ENCODE measurements around the gene TGM4.

Gene TGM4

DNA sequence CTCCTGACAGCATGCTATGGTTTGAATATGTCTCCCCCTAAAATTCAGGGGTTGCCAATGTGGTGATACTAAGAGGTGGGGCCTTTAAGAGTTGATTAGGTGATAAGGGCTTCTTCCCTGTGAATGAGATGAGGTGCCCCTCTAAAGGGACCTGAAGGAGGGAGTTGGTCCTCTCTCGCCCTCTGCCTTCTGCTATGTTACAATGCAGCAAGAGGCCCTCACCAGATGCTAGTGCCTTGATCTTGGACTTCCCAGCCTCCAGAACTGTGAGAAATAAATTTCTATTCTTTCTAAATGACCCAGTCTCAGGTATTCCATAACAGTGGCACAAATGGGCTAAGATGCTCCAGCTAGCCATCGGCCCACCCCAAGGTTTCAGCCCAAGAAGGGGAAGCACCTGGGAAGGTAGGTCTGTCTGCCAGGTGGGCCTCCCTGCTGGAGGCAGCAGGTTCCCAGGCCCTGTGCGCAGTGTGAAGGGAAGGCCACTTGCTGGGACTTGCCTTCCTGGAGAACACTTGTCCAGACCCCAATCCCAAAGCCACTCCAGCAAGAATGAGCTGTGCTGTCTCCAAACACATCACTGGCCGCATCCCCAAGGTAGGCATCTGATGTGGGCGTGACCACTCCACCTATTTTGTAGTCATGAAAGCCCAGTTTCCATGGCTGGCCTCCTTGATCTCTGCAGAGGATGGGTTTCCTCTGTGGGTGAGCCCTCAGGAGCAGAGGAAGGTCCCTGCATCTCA, 9.0 kb downstream of the TGM4 start:
- no peak for DNase-seq

DNA sequence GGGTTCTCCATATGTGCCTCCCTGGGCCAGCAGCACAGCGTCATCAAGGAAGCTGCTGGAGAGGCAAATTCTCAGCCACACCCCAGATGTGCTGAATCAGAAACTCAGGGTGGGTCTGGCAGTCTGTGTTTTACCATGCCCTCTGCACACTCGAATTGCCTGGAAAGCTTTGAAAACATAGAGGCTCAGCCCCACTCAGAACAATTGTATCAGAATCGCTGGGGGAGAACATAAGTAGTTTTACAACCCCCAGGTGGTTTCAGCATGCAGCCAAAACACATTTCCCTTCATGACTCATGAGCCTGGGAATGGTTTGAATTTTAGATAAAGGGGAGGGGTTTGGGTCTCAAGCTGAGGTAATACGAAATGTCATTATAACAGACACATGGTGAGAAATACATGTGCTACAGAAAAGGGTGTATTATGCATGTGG, 9.6 kb downstream of the TGM4 start:
- no peak for DNase-seq

DNA sequence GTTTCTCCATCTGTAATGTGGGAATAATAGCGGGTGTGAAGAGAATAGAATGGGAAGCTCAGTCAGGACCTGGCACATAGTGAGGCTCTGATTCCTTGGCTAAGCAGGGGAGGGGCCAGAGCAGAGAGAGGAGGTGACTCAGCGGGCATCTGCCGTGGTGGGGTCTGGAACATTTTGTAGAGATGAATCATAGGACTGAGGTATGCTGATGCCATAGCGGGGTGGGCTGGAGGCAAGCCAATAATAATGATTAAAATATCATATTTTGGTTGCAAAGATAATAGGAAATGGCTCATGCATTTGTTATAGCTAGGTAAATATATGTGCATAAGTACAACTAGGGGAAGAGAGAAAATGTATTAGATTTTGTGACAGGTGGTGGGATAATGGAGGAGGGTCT, 11.2 kb downstream of the TGM4 start:
- no peak for DNase-seq

DNA sequence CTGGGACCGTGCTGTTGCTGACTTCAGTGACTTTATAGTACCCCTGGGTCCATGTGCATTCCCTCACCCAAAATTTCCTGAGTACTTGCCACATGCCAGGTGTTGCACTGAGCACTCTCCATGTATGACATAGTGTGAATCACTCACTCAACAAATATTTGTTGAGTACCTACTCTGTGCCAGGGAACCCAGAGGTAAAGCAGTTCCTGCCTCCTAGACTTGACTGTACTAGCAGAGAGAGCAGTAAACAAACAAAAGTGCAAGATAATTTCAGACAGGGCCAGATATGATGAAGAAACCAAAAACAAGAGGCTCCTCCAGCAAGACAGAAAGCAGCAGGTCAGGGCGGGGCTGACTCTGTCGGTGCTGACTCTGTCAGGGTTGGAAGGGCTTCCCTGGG, 12.2 kb downstream of the TGM4 start:
- no peak for DNase-seq

DNA sequence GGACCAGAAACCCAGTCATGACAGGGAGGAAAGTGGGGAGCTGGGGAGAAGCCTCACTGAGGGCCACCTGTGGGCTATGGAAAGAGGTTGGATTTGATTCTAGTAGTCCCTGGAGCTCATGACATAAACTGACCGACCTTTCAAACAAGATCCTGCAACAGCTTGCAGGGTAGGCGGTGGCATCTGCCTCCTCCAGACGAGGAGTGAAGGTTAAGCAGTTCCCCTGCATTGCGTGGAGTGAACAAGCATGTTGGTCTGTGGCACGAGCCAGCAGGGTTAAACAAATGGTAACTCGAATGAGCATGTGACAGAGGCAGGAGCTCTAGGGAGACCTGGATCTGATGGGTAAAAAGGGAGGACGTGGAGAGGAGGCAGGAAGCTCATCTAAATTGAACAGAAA, 12.7 kb downstream of the TGM4 start:
- DNase-seq = no peak

DNA sequence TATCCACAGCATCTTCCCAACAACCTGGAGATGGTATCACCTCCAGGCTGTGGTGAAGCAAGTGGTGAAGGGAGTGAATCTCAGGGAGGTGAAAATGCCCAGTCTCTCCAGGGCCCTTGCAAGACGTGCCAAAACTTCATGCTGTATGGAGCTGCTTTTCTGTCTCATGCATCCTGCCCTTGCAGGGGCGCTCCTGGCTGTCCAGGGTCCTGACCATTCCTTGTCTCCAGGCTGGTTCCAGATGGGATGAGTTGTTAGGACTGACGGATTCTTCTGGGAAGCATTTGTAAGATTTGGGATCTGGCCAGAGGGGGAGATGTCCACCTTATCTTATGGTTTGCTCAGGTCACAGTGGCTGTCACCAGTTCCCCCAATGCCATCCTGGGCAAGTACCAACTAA, 15.8 kb downstream of the TGM4 start:
- DNase-seq = no peak

DNA sequence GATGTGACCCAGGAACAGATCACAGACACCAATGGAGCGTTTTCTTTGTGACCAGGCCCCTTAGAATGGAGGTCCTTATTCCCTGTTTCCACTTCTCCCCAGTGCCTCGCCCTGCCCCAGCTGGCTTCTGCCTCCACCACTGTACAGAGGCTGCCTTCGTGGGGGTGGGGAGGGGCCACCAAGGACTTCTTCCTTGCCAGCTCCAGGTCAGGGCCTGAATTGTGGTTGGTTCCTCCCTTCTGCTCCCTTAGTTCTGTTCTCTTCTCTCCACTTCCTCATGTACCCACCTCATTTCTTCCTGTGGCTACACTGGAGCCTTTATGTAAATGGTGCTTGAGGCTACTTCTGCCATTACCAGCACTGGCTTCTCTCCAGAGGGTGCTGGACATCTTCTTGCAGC, 16.4 kb downstream of the TGM4 start:
- no peak for DNase-seq

DNA sequence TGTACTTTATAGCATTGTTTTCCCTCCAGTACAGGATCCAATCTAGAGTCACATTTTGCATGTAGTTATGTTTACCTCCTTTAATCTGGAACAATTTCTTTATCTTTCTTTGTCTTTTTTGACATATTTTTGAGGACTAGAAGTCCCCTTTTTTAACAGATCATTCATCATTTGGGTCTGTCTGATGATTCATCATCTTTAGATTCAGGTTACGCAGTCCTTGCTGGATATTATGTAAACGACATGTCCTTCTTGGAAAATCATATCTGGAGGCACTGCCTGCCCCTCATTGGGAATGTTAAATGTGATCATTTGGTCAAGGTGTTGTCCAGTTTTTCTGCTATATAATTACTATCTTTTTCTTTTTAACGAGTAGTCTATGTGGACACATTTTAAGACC, 18.3 kb downstream of the TGM4 start:
- DNase-seq = no peak

DNA sequence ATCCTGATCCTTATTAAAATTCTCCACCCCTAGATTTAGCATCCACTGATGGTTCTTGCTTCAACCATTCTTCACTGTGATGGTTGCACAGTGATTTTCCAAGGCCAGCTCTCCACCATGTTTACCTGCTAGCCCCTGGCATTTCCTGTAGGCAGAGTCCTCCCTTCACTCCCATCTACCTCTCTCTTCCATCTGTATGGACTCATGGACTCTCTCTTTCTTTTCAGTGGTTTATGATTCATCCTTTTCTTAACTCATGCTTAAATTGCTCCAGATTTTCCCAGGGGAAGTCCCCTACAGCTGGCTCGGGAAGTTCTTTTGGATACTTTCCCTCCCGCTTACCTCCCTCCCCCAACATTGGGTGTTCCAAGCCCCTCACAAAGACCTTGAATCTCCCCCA, 18.7 kb downstream of the TGM4 start:
- DNase-seq = no peak

DNA sequence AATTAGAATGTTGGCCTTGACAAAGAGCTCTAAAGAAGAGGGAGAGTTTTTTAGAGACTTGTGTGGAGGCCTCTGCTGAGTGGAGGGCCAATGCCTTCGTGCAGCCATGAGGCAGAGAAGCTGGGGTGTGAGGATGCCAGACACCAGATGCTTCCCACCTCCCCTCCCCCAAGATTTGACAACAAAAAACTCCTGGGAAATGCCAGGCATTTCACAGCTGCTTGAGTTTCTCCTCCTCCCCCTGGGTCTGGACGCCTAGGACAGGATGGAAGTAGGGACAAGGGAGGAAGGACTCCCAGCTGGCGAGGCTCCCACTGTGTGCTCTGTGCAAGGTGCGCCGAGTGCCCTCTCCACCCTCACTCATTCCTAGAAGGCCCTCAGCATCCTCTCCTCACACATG, 20.1 kb downstream of the TGM4 start:
- no peak for DNase-seq

DNA sequence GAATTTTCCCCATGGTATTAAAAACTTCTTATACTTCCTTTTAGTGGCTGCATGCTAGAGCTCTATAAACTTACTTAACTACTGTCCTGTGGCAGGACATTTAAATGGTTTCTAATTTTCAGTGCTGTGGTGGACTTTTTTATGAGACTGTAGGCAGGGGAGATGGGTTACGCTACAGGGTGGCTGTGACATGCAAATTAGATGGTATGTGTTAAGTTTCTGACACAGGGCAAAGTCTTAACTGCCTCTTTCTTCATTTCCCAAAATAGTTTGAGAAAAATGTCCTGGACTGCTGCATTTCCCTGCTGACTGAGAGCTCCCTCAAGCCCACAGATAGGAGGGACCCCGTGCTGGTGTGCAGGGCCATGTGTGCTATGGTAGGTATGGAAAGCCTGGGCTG, 22.0 kb downstream of the TGM4 start:
- DNase-seq = no peak

DNA sequence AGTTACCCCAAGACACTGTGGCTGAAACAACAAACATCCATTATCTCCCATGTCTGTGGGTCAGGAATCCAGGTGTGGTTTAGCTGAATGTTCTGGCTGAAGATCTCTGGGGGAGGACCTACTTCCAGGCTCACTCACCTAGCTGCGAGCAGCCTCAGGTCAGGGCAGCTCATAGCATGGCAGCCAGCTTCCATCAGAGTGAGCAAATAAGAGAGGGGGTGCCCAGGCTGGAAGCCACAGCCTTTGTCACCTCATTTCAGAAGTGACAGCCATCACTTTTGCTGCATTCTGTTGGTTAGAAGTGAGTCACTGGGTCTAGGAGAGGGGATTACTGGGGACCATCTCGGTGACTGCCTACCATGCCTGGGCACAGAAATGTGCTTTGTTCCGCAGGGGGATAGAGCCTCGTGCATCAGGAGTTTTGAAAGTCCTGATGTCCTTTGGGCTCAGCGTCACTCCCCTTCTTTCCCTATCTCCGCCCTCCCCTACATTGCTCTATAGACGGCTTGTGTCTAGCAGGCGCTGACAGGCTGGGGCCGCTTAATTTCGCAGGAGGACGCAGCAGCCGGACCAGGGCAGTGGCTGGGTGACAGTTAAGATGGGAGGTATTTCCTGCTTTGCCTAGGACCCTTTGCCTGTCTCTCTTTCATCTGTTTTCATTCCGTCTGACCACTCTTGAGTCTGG, 25.4 kb downstream of the TGM4 start:
- no peak for DNase-seq

DNA sequence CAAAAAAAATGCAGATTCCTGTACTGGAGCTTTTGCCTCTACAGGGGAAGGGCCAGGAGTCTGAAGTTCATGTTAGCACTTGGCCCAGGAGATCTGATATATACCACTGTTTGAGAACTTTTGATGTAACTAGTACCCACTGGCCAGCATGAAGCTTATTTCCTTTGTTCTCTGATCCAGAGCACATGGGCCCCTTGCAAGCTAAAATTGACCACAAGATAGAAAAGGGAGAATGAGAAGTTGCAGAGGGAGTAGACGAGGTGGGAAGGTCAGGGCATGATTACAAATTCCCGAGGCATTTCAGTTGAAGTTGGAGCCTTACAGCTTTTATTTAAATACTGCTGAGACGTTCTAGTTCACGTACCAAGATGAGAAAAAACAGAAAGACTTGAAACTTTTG, 28.2 kb downstream of the TGM4 start:
- DNase-seq = no peak

DNA sequence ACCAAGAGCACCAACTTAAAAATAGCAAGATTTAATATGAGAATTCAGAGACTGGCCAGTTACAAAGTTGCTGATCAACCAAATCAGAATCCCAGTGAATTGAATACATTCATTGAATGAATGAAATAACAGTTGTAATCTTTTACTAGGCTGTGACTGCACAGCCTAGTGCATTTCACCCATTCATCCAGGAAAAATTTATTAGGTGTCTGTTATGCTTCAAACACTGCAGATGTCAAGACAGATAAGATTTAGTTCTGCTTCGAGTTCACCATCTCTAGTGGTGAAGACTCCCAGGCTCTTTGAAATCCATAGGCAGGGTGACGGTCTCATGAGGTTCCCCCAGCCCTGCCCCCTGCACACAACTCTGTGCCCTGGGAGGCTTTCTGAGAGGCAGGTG, 28.9 kb downstream of the TGM4 start:
- no peak for DNase-seq

DNA sequence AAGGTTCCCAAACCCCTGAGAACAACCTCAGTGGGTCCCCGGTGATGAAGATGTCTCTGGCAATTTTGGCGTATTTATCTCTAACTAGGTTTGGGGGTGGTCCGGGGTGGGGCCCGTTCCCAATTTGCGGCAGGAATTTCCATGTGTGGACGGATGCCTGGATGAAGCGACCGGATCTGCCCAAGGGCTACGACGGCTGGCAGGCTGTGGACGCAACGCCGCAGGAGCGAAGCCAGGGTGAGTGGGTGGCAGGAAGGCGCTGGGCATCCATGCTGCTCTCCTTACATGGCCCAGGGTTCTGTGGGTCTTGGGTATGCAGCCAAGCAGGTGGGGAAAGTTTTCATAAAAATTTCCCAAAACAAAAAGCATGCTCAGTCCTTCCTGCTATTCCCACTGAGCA, 29.3 kb downstream of the TGM4 start:
- DNase-seq = no peak

DNA sequence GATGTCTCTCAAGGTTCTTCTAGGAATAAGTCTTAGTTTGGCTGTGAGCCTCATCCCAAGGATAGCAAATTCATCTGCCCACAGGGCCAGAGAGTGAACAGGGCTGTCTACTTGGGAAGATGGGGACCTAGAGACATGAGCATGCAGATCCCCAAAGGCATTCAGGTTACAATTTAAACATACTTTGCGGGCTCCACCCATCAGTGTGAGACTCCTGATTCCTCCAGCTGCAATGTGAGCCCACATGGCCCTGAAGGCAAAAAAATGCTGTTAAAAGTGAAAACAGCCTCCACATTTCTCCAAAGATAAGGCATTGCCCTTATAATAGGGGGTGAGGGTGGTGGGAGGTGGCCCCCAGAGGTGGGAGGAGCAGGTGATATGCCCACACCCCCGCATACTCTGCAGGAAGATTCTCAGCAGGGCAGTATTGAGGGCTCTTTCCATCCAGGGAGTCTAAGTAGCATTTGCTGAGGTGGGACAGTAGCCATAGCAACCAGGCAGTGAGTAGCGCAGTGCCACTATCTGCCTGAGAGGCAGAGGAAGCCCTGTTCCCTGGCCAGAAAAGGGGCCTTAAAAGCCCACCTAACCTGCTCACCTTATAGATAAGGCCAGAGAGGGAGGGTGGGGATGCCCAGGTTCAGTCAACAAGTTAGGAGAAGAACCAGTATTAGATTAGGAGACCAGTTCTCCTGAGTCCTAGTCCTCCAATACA, 31.2 kb downstream of the TGM4 start:
- DNase-seq = no peak

DNA sequence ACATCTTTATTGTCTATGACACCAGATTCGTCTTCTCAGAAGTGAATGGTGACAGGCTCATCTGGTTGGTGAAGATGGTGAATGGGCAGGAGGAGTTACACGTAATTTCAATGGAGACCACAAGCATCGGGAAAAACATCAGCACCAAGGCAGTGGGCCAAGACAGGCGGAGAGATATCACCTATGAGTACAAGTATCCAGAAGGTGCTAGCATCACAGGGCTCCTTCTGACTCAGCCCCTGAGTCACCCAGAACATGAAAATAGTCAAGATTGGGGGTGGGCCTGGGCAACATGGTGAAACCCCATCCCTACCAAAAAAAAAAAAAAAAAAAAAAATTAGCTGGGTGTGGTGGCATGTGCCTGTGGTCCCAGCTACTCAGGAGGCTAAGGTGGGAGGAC, 32.6 kb downstream of the TGM4 start:
- no peak for DNase-seq

DNA sequence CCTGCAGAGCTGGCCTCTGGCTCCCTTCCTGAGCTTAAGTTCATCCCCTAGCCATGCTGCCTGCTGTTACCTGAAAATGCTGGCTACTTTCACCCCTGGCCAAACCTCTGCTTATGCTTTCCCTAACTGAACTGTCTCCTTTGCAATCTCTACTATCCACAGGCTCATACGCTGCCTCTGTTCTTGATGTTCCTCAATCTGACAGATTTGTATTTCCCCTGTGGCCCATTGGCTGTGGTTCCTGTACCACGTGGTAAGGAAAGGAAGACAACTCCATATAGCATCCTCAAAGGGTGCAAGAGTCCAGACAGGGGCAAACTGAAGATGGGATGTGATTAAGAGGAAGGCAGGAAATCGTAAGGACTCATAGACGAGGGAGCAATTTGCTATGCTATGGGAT, 33.2 kb downstream of the TGM4 start:
- no peak for DNase-seq

DNA sequence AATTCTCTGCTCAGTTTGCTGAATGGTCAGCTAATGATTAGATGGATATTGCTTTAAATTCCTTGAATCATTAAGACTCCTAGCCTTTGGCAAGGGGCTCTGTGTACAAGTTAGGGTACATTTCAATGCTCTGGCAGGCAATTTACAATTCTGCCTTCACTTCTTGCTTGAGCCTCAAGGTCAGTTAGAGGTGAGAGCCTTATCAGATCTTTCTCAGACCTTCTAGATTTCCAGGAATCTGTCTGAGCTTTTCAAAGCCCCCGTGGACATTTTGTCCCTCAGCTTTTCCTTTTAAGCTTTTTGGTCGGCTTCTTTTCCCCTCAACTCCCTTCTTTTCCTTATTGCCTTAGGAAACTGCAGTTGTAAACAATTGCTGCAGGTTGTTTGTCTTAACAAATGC, 34.7 kb downstream of the TGM4 start:
- DNase-seq = no peak

DNA sequence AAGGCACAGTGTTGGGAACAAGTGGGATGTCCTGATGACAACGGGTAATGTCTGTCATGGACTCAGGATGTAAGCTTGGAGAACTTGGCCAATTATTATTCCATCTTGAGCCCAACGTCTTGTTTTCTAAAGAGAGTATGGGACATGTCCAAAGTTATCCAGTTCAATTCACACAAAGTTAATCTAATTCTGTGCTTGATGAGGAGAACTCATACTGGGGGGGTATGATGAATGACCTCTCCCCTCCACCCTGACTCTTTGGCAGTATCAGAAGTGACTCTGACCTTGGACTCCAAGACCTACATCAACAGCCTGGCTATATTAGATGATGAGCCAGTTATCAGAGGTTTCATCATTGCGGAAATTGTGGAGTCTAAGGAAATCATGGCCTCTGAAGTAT, 36.3 kb downstream of the TGM4 start:
- DNase-seq = no peak

DNA sequence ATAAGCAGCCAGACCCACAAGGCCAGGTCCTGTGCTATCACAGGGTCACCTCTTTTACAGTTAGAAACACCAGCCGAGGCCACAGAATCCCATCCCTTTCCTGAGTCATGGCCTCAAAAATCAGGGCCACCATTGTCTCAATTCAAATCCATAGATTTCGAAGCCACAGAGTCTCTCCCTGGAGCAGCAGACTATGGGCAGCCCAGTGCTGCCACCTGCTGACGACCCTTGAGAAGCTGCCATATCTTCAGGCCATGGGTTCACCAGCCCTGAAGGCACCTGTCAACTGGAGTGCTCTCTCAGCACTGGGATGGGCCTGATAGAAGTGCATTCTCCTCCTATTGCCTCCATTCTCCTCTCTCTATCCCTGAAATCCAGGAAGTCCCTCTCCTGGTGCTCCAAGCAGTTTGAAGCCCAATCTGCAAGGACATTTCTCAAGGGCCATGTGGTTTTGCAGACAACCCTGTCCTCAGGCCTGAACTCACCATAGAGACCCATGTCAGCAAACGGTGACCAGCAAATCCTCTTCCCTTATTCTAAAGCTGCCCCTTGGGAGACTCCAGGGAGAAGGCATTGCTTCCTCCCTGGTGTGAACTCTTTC, 39.6 kb downstream of the TGM4 start:
- DNase-seq = peak; percentile 67

DNA sequence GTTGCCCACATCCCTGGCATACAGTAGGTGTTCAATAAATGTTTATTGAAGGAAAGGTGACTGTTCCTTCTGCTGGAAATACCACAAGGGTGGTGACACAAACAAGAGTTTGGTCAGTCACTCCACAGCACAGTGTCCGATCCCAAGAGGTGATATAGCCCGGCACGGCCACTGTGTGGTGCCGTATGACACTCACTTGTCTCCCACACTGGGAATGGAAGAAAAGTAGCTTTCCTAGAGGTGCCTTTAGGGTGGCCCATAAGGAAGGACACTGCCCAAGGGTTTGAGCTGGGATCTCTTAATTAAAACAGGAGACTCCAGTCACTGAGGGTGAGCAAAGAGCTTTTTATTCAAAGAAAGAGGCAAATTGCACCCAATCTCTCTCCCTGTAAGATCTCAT, 40.5 kb downstream of the TGM4 start:
- DNase-seq = no peak

DNA sequence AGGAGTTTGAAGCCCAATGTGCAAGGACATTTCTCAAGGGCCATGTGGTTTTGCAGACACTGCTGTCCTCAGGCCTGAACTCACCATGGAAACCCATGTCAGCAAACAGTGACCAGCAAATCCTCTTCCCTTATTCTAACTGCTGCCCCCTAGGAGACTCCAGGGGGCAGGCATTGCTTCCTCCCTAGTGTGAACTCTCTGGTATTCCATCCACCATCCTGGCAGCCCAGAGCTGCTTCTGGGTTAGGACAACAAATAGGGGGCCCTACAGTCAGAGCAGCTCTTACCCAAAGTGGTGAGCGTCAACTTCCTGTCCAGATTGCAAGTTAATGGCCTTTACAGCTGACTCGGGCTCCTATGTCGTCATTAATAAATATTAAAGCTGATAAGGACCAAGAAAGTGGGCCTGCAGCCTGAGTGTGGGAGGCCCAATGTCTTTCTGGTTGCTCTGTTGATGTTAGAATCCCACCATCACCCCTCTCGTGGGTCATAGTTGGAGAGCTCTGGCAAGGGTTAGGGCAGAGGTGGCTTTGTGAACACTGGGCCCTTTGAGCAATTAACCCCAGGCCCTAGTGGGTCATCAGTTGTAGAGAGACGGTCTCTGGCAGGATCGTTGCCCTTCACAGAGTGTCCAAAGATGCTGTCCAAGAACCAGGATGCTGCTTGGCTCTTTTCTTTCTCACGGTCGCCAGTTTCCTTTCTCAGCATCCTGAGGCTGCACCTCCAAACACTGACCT, 41.5 kb downstream of the TGM4 start:
- no peak for DNase-seq
